Breast epithelium (tissue), 3 donors: ENCODE data around the gene OR2T10.
"Not testable (repeated sequence)": the region's sequence is repeated elsewhere in the genome, so short reads cannot be mapped to it uniquely, and the experiment has no call there.

Experiments used
- POLR2AphosphoS5 ChIP-seq, 3 donors: sonication (generic); formaldehyde crosslinking; IDR thresholded peaks; one replicate each; pipeline ENCODE4 v1.6.1; 2017; ENCODE audit warnings: antibody characterized with exemption in 3 of 3
- TF ChIP-seq, protein P1 (sequence below), 3 donors: fragments of 450-650 bp; IDR thresholded peaks; one replicate each; pipeline ENCODE4 v1.5.1; 2016 to 2017; ENCODE audit warnings: antibody characterized with exemption in 3 of 3, mild to moderate bottlenecking in 3 of 3, moderate library complexity in 3 of 3

DNA sequence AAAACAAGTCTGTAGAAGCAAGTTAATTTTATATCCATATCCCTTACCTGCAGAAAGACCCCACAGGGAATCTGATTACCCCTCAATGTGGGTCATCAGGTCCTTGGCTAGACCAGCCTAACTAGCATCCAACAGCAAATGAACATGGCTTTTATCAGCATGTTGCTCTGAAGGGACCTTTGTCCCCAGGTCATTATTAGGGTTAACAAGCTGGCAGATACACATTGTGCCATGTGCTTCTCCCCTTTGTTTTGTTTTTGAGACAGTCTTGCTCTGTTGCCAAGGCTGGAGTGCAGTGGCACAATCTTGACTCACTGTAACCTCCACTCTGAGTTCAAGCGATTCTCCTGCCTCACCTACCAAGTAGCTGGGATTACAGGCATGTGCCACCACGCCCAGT lies 37.5 kb upstream of the OR2T10 start, which contains the start of gene OR2T11:
- TF ChIP-seq, protein P1, sequence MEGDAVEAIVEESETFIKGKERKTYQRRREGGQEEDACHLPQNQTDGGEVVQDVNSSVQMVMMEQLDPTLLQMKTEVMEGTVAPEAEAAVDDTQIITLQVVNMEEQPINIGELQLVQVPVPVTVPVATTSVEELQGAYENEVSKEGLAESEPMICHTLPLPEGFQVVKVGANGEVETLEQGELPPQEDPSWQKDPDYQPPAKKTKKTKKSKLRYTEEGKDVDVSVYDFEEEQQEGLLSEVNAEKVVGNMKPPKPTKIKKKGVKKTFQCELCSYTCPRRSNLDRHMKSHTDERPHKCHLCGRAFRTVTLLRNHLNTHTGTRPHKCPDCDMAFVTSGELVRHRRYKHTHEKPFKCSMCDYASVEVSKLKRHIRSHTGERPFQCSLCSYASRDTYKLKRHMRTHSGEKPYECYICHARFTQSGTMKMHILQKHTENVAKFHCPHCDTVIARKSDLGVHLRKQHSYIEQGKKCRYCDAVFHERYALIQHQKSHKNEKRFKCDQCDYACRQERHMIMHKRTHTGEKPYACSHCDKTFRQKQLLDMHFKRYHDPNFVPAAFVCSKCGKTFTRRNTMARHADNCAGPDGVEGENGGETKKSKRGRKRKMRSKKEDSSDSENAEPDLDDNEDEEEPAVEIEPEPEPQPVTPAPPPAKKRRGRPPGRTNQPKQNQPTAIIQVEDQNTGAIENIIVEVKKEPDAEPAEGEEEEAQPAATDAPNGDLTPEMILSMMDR (IDR thresholded peaks at IDR 0.05), result not testable (repeated sequence)
- TF ChIP-seq POLR2AphosphoS5 (IDR thresholded peaks at IDR 0.05), result not testable (repeated sequence)
